HepG2 (cell line): ENCODE results near the gene MT1M. TPM values are rescaled to one million over a fixed set of nuclear protein-coding genes. Genes with fewer than 3 reads are reported as not detected.

Experiments
- AKAP8 ChIP-seq: sonication (generic); formaldehyde crosslinking; IDR thresholded peaks from 2 replicates; pipeline ENCODE4 v1.5.1; 2020; ENCODE audit warnings: mild to moderate bottlenecking, missing genetic modification reagents
- ATF7 ChIP-seq, 2 experiments: fragments of 450-650 bp in 1 of 2; sonication (generic) in 1 of 2; formaldehyde crosslinking in 1 of 2; IDR thresholded peaks; 2 replicates each; pipeline versions ENCODE4 v1.4.0 to v1.6.1; 2016 to 2020; ENCODE audit warnings: antibody characterized with exemption in 1 of 2, mild to moderate bottlenecking in 1 of 2, missing genetic modification reagents in 1 of 2
- FOXA3 ChIP-seq: IDR thresholded peaks from 2 replicates; pipeline ENCODE4 v1.6.1; 2016; ENCODE audit warnings: missing genetic modification reagents, missing compliant biosample characterization
- JUND ChIP-seq: sonication (generic); formaldehyde crosslinking; IDR thresholded peaks from 2 replicates; pipeline ENCODE4 v1.8.0; 2022; ENCODE audit warnings: mild to moderate bottlenecking, missing genetic modification reagents
- MEIS2 ChIP-seq: sonication (generic); formaldehyde crosslinking; IDR thresholded peaks from 2 replicates; pipeline ENCODE4 v1.9.0; 2021; ENCODE audit warnings: mild to moderate bottlenecking, missing genetic modification reagents
- MXD1 ChIP-seq: sonication (generic); formaldehyde crosslinking; IDR thresholded peaks from 2 replicates; pipeline ENCODE4 v1.4.0; 2020; ENCODE audit warnings: mild to moderate bottlenecking, missing genetic modification reagents
- MYPOP ChIP-seq: sonication (generic); formaldehyde crosslinking; IDR thresholded peaks from 2 replicates; pipeline ENCODE4 v1.8.1; 2023; ENCODE audit warnings: mild to moderate bottlenecking, moderate library complexity, missing genetic modification reagents
- NFE2L1 ChIP-seq: sonication (generic); formaldehyde crosslinking; IDR thresholded peaks from 2 replicates; pipeline ENCODE4 v1.4.0; 2020; ENCODE audit warnings: missing genetic modification reagents, mild to moderate bottlenecking, borderline replicate concordance
- NFYC ChIP-seq: IDR thresholded peaks from 2 replicates; pipeline ENCODE4 v1.6.1; 2016; ENCODE audit warnings: missing genetic modification reagents, missing compliant biosample characterization
- PHB2 ChIP-seq: fragments of 450-650 bp; IDR thresholded peaks from 2 replicates; pipeline ENCODE4 v1.6.1; 2018; ENCODE audit not compliant: partially characterized antibody
- RBAK ChIP-seq: sonication (generic); formaldehyde crosslinking; IDR thresholded peaks from 2 replicates; pipeline ENCODE4 v1.5.1; 2020; ENCODE audit warnings: mild to moderate bottlenecking, missing genetic modification reagents
- SAP130 ChIP-seq: IDR thresholded peaks from 2 replicates; pipeline ENCODE4 v1.6.1; 2016; ENCODE audit warnings: low read depth
- TRIM24 ChIP-seq: sonication (generic); formaldehyde crosslinking; IDR thresholded peaks from 2 replicates; pipeline ENCODE4 v1.8.0; 2022; ENCODE audit warnings: mild to moderate bottlenecking, missing genetic modification reagents
- U2AF2 ChIP-seq: fragments of 200-400 bp; formaldehyde crosslinking; IDR thresholded peaks from 2 replicates; pipeline ENCODE4 v1.6.1; 2017; ENCODE audit warnings: low read depth, mild to moderate bottlenecking, low read length
- ZBTB20 ChIP-seq: sonication (generic); formaldehyde crosslinking; IDR thresholded peaks from 2 replicates; pipeline ENCODE4 v1.8.1; 2023; ENCODE audit warnings: missing genetic modification reagents, low read depth, mild to moderate bottlenecking, borderline replicate concordance
- ZBTB38 ChIP-seq: sonication (generic); formaldehyde crosslinking; IDR thresholded peaks from 2 replicates; pipeline ENCODE4 v1.5.1; 2020; ENCODE audit warnings: mild to moderate bottlenecking, missing genetic modification reagents
- ZBTB46 ChIP-seq: sonication (generic); formaldehyde crosslinking; IDR thresholded peaks from 2 replicates; pipeline ENCODE4 v1.4.0; 2020; ENCODE audit warnings: mild to moderate bottlenecking, missing genetic modification reagents, borderline replicate concordance
- ZC3H4 ChIP-seq: sonication (generic); formaldehyde crosslinking; IDR thresholded peaks from 2 replicates; pipeline ENCODE4 v1.4.0; 2020; ENCODE audit warnings: missing genetic modification reagents, borderline replicate concordance
- ZNF143 ChIP-seq: sonication (generic); formaldehyde crosslinking; IDR thresholded peaks from 2 replicates; pipeline ENCODE4 v1.4.0; 2020; ENCODE audit warnings: missing genetic modification reagents
- ZNF263 ChIP-seq: sonication (generic); formaldehyde crosslinking; IDR thresholded peaks from 2 replicates; pipeline ENCODE4 v1.4.0; 2020; ENCODE audit warnings: missing genetic modification reagents
- ZNF296 ChIP-seq: sonication (generic); formaldehyde crosslinking; conservative IDR thresholded peaks from 2 replicates; pipeline ENCODE4 v1.5.0; 2020; ENCODE audit warnings: mild to moderate bottlenecking, missing genetic modification reagents
- ZNF451 ChIP-seq: sonication (generic); formaldehyde crosslinking; IDR thresholded peaks from 2 replicates; pipeline ENCODE4 v1.5.0; 2020; ENCODE audit warnings: mild to moderate bottlenecking, missing genetic modification reagents
- ZNF496 ChIP-seq: sonication (generic); formaldehyde crosslinking; IDR thresholded peaks from 2 replicates; pipeline ENCODE4 v1.8.1; 2023; ENCODE audit warnings: mild to moderate bottlenecking, moderate library complexity, missing genetic modification reagents; ENCODE audit not compliant: insufficient replicate concordance
- ZNF549 ChIP-seq: sonication (generic); formaldehyde crosslinking; IDR thresholded peaks from 2 replicates; pipeline ENCODE4 v1.5.0; 2020; ENCODE audit warnings: missing genetic modification reagents
- ZNF652 ChIP-seq: IDR thresholded peaks from 2 replicates; pipeline ENCODE4 v1.6.1; 2016; ENCODE audit warnings: low read depth, borderline replicate concordance
- ZNF770 ChIP-seq: sonication (generic); formaldehyde crosslinking; IDR thresholded peaks from 2 replicates; pipeline ENCODE4 v1.5.0; 2020; ENCODE audit warnings: mild to moderate bottlenecking, missing genetic modification reagents
- ZNF776 ChIP-seq: sonication (generic); formaldehyde crosslinking; IDR thresholded peaks from 2 replicates; pipeline ENCODE4 v1.4.0; 2020; ENCODE audit warnings: mild to moderate bottlenecking, missing genetic modification reagents
- polyA plus RNA-seq, 8 experiments: library from polyadenylated mRNA; depleted of rRNA in 3 of 8; stranded (reverse) in 7 of 8; unstranded in 1 of 8; fragments of >200 nt; fragmentation: Illumina TruSeq in 4 of 8; extraction: Trizol in 4 of 8; gene quantifications; 2 replicates each; pipeline versions ENCODE4 v1.2.1 to v1.2.3, GENCODE V29; 2011 to 2016; ENCODE audit warnings: low read depth in 4 of 8, missing spikeins in 1 of 8, mixed read lengths in 1 of 8; ENCODE audit not compliant: insufficient read depth in 1 of 8
- total RNA-seq, 5 experiments: library from RNA; depleted of rRNA; stranded (reverse); fragments of >200 nt; fragmentation: Illumina TruSeq; extraction: Trizol; gene quantifications; 2 replicates each; pipeline ENCODE4 v1.2.3, GENCODE V29; 2016; ENCODE audit warnings: low read depth in 1 of 5

MT1M gene
- total and polyA plus RNA-seq, 2 of the 13 experiments (the other 11 are each of a cell fraction or from before 2014, with no cell fraction given) = 4.6 TPM; not detected in 1

GRCh38 chr16:56632156-56632847, at the start of gene MT1M (continued):
- no peak; the same call in 1 of the 2 replicates for TF ChIP-seq MYPOP (CRISPR knock-in tag)
- TF ChIP-seq ZNF652 (CRISPR knock-in tag) = no peak
- no peak for TF ChIP-seq ZBTB46 (CRISPR knock-in tag)
- TF ChIP-seq ZNF776 = no peak
- TF ChIP-seq ZNF296 (CRISPR knock-in tag) = no peak
- no peak for TF ChIP-seq FOXA3
- TF ChIP-seq ZNF451 (CRISPR knock-in tag) = 0 out of 2 replicates have a peak, but pooled peaks have one; percentile 24
- no peak for TF ChIP-seq TRIM24 (CRISPR knock-in tag)
- no peak for TF ChIP-seq ZNF263 (CRISPR knock-in tag)
- TF ChIP-seq MEIS2 (CRISPR knock-in tag) = 0 out of 2 replicates have a peak, but pooled peaks have one; percentile 3
- TF ChIP-seq MXD1 = peak; percentile 25; the same call in 1 of the 2 replicates
- no peak for TF ChIP-seq JUND (CRISPR knock-in tag)
- no peak for TF ChIP-seq RBAK (CRISPR knock-in tag)
- TF ChIP-seq U2AF2 = no peak
- no peak for TF ChIP-seq NFE2L1
- TF ChIP-seq ZC3H4 (CRISPR knock-in tag) = no peak
- TF ChIP-seq NFYC (CRISPR knock-in tag) = no peak
- TF ChIP-seq ZBTB38 (CRISPR knock-in tag) = peak; percentile 55; the same call in 1 of the 2 replicates
- TF ChIP-seq ZNF549 (CRISPR knock-in tag) = no peak
- TF ChIP-seq ZNF770 (CRISPR knock-in tag) = no peak
- TF ChIP-seq SAP130 (CRISPR knock-in tag) = no peak
- no peak for TF ChIP-seq AKAP8
- no peak for TF ChIP-seq ZNF143 (CRISPR knock-in tag)
- no peak for TF ChIP-seq ZNF496 (CRISPR knock-in tag)
- TF ChIP-seq PHB2 = no peak
- TF ChIP-seq ZBTB20 = 0 out of 2 replicates have a peak, but pooled peaks have one; percentile 24
- no peak for TF ChIP-seq ATF7 (IDR thresholded peaks at IDR 0.05)
- no peak for TF ChIP-seq ATF7 (CRISPR knock-in tag; IDR thresholded peaks at IDR 0.05)
